Esophagus (tissue), 2 donors: ENCODE results near the gene ARMC9. TPM values are rescaled to one million over a fixed set of nuclear protein-coding genes. Genes with fewer than 3 reads are reported as not detected.

ENCODE experiments used
- H3K27ac ChIP-seq, 2 donors: one replicate each; pipeline ENCODE4 v1.5.1; 2013; ENCODE audit warnings: low read depth in 2 of 2, mild to moderate bottlenecking in 2 of 2, inconsistent platforms in 1 of 2, low read length in 1 of 2, moderate library complexity in 1 of 2
- H3K27me3 ChIP-seq, 2 donors: one replicate each; pipeline ENCODE4 v1.6.1; 2013; ENCODE audit warnings: low read length in 2 of 2, control low read depth in 1 of 2, mild to moderate bottlenecking in 1 of 2; ENCODE audit not compliant: insufficient read depth in 2 of 2, control insufficient read depth in 1 of 2
- H3K36me3 ChIP-seq, 2 donors: one replicate each; pipeline ENCODE4 v1.6.1; 2013; ENCODE audit warnings: low read length in 1 of 2; ENCODE audit not compliant: control insufficient read depth in 2 of 2, insufficient read depth in 2 of 2
- H3K4me1 ChIP-seq, 2 donors: one replicate each; pipeline ENCODE4 v1.6.1; 2013; ENCODE audit warnings: low read length in 1 of 2; ENCODE audit not compliant: control insufficient read depth in 2 of 2, insufficient read depth in 2 of 2
- H3K4me3 ChIP-seq, 2 donors: one replicate each; pipeline ENCODE4 v1.5.1; 2013; ENCODE audit warnings: low read length in 2 of 2, mild to moderate bottlenecking in 2 of 2, low read depth in 1 of 2, moderate library complexity in 1 of 2
- H3K9me3 ChIP-seq, 2 donors: one replicate each; pipeline ENCODE4 v1.6.1; 2013; ENCODE audit warnings: mild to moderate bottlenecking in 2 of 2, low read depth in 1 of 2, low read length in 1 of 2, moderate library complexity in 1 of 2; ENCODE audit not compliant: control insufficient read depth in 2 of 2, insufficient read depth in 1 of 2
- WGBS, 2 donors: extraction: QIAGEN DNeasy Blood & Tissue Kit; methylation state at CpG; one replicate each; pipeline ENCODE4 v1.1.7; 2013; 5-methylcytosine and 5-hydroxymethylcytosine counted together
- polyA plus RNA-seq, 2 donors: library from polyadenylated mRNA; stranded (reverse); fragments of 200-250 nt; gene quantifications; one replicate each; pipeline ENCODE4 v1.2.3, GENCODE V29; 2013
- donor health status: healthy with polysubstance abuse.
- donor health status: Bipolar disorder and iron deficiency.

The ARMC9 gene
- polyA plus RNA-seq, 2 donors, result 2.9 to 3.6 TPM

DNA sequence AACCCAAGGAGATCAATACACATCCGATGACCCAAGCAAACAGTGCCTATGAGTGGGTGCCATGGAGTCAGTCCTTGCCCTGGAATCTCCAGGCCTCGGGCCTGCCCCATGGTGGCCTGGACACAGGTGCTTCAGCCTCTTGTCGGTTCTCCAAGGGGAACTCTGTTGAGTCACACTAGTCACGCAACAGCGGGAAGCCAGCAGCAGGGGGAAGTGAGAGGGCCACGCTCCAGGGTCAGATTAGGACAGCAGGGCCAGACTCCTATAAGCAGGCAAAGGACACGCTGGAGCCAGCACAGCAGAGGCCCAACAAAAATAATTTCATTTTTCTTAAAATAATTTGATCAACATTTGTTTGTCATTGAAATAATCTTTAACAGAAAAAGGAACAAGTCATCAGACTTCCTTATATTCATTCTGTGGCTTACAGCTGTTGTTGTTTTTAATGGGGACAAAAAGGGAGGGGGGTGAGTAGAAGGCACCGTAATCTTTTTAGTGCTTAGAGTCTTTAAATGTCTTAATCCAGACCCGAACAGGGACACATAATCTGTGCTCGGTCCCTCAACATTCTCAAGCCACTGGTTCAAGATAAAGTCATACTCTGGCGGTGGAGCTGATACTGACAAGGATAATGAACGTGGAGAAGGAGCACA, 16.4 kb upstream of the ARMC9 start:
- 64 to 71% methylated on average over 12 of the region's 12 CpGs for WGBS, 2 donors
- no peaks in the 10 kb centered on the region for H3K4me1 ChIP-seq

DNA sequence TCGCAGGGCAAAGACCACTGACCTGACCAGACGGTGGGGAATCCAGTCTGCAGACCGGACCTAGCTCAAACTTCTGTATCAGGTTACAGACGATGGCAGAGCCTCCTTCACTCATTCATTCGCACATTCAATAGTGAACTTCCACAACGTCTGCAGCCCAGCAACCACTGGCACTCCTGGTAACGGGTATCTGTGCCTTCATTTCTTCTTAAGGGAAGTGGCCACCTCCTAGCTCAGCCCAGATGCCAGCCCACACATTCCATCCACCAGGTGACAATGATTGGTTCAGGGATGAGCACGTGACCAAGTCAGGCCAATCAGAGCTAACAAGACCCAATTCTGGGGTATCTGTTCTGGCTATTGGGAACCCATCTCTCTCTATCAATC, 15.9 kb upstream of the ARMC9 start:
- 79 to 85% methylated on average over 8 of the region's 8 CpGs for WGBS, 2 donors
- Histone ChIP-seq H3K27me3 (no peaks in the 10 kb centered on the region), H3K4me3 (no peak overlapping the region), H3K9me3 (no peaks in the 10 kb centered on the region), H3K27ac (no peak overlapping the region), H3K4me1 (no peaks in the 10 kb centered on the region), H3K36me3 (no peaks in the 10 kb centered on the region)

More for the DNA sequence above, 16.4 kb upstream of the ARMC9 start:
- Histone ChIP-seq H3K27me3 (no peaks in the 10 kb centered on the region), H3K4me3 (no peak overlapping the region), H3K9me3 (no peaks in the 10 kb centered on the region), H3K36me3 (no peaks in the 10 kb centered on the region), H3K27ac (no peak overlapping the region)

DNA sequence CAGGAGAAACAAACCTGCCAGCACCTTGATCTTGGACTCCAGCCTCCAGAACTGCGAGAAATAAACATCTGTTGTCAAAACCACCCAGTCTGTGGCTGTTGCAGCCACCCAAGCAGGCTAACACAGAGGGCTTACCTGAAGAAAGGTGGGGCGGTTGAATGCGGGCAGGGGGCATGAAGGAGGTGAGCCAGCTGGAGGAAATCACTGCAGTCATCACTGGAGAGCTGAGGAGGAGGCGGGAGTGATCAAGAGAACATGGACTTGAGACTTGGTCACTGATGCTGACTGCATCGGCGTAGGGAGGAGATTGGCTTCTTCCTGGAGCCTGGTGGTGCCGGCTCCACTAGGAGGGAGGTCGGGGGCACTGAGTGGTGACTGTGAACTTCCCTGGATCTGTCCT, 14.6 kb upstream of the ARMC9 start:
- Histone ChIP-seq H3K4me3 (no peak overlapping the region), H3K27me3 (no peaks in the 10 kb centered on the region), H3K9me3 (no peaks in the 10 kb centered on the region), H3K36me3 (no peaks in the 10 kb centered on the region), H3K4me1 (no peaks in the 10 kb centered on the region), H3K27ac (no peak overlapping the region)
- 83 to 94% methylated on average over 8 of the region's 8 CpGs for WGBS, 2 donors

DNA sequence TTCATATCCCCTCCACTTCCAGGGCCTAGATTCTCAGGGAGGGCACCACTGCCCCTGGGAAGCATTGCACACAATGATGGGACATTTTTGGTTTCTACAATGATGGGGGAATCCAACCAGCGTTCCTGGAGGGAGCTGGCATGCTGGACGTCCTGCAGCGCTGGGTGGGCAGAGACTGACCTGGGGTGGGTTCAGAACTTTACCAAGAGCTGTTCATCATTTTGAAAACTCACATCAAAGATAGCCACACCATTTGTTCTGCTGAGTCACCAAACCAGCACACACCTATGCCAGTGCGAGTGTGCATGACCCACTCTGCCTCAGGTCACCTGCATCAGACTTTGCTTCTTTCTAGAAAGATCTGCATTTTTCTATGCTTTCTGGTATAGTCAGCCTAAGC, 14.1 kb upstream of the ARMC9 start:
- Histone ChIP-seq H3K4me1 (no peaks in the 10 kb centered on the region), H3K4me3 (no peak overlapping the region), H3K27ac (no peak overlapping the region), H3K36me3 (no peaks in the 10 kb centered on the region), H3K27me3 (no peaks in the 10 kb centered on the region), H3K9me3 (no peaks in the 10 kb centered on the region)
- WGBS, 2 donors, result 91 to 94% methylated on average over 4 of the region's 4 CpGs

DNA sequence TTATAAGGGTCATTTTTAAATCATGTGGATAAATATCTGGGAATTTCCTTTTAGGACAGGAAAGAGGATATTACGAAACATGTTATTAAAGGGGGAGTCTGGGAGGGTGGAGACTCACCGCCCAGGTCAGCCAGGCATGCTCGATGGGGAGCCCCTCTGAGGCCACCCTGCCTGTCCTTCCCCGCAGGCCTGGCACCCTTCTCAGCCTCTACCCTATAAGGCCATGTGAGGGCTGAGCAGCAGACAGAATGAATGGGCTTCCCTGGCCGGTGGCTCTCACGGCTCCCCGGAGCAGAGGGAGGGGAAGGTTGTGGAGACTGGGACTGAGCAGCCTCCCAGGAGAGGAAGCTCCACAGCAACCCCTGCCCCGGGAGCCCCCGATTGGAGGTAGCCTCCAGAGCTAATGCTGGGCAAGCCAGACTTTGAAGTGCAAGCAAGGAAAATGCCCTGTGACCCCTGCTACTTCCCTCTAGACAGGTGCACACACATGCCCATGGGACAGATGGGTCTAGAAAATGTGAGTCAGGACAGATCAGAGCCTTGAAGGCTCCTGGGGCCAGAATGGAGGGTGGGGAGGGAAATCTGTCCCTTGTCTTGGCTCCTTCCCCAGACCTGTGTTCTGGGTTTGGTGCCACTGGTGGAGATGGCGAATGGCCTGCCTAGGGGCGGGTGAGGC, 13.2 kb upstream of the ARMC9 start:
- Histone ChIP-seq H3K9me3 (no peaks in the 10 kb centered on the region), H3K27ac (no peak overlapping the region), H3K4me3 (no peak overlapping the region), H3K4me1 (no peaks in the 10 kb centered on the region), H3K27me3 (no peaks in the 10 kb centered on the region), H3K36me3 (no peaks in the 10 kb centered on the region)
- 71 to 76% methylated on average over 11 of the region's 11 CpGs for WGBS, 2 donors

DNA sequence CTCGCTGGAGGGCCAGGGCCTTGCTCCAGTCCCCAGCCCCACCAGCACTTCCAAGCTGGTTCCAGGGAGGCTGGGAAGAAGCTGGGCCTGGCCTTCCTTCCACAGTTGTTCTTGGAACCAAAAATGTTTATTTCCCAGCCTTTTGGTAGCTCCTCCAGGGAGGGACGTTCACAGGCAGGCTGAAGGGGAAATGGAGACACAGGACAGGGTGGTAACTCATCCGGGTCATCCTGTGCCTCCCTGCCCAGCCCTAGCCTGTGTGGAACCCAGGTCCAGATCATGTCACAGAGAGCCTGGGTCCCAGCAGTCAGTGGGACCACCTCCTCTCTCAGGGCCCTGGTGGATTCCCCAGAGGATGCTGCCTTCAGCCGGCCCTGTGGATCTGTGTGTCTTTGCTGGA, 12.5 kb upstream of the ARMC9 start:
- Histone ChIP-seq H3K9me3 (no peaks in the 10 kb centered on the region), H3K4me3 (no peak overlapping the region), H3K36me3 (no peaks in the 10 kb centered on the region), H3K4me1 (peaks cover 0 to 4% of the 10 kb centered on the region in 2 donors), H3K27me3 (no peaks in the 10 kb centered on the region), H3K27ac (no peak overlapping the region)
- 59 to 66% methylated on average over 4 of the region's 4 CpGs for WGBS, 2 donors

DNA sequence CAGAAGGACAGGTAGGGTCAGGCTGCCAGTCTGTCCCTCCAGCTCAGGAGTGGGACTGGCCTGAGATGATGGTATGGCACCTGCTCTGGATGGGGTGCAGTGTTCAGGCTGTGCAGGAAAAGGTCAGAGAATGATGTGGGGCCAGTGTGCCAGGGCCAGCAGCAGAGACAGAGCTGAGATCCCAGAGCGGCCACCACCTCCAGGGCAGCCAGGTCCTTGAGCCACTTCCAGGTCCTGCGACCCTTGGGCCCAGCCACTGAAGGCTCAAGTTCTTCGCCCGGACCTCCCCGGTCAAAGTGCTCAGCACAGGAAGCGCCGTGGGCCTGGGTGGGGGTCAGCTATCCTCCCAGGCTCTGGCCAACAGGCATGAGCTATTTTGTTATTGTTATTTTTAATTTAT, 12.1 kb upstream of the ARMC9 start:
- Histone ChIP-seq H3K4me1 (peaks cover 0 to 4% of the 10 kb centered on the region in 2 donors), H3K36me3 (no peaks in the 10 kb centered on the region), H3K27me3 (no peaks in the 10 kb centered on the region), H3K4me3 (no peak overlapping the region), H3K9me3 (no peaks in the 10 kb centered on the region), H3K27ac (no peak overlapping the region)
- 87 to 90% methylated on average over 7 of the region's 7 CpGs for WGBS, 2 donors

DNA sequence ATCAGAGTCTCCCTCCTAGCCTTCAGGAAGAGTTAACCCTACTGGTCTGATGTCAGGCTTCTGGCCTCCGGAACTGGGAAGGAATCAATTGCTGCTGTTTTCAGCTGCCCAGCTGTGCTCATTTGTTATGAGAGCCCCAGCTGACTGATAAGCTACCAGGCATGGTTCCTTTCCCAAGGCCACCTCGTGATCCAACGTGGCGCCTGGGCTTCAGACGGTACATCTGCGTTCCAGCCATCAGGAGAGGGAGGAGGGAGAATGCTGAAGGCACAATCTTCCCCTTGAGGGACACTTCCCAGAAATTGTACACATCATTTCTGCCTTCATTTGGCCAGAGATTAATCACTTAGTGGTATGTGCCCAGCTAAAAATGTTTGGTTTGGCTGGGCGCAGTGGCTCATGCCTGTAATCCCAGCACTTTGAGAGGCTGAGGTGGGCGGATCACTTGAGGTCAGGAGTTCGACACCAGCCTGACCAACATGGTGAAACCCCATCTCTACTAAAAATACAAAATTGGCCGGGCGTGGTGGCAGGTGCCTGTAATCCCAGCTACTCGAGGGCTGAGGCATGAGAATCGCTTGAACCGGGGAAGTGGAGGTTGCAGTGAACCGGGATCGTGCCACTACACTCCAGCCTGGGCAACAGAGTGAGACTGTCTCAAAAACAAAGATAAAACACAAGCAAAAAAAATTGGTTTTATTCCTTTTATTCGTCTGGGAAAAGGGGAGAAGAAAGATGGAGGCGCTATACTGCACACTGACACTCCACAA, 10.5 kb upstream of the ARMC9 start:
- no peak overlapping the region for H3K4me3 ChIP-seq
- no peaks in the 10 kb centered on the region for H3K36me3 ChIP-seq
- H3K27ac ChIP-seq, result no peak overlapping the region
- no peaks in the 10 kb centered on the region for H3K27me3 ChIP-seq
- no peaks in the 10 kb centered on the region for H3K9me3 ChIP-seq
- H3K4me1 ChIP-seq, result peaks cover 0 to 4% of the 10 kb centered on the region in 2 donors
- WGBS, 2 donors, result 58 to 61% methylated on average over 18 of the region's 18 CpGs

DNA sequence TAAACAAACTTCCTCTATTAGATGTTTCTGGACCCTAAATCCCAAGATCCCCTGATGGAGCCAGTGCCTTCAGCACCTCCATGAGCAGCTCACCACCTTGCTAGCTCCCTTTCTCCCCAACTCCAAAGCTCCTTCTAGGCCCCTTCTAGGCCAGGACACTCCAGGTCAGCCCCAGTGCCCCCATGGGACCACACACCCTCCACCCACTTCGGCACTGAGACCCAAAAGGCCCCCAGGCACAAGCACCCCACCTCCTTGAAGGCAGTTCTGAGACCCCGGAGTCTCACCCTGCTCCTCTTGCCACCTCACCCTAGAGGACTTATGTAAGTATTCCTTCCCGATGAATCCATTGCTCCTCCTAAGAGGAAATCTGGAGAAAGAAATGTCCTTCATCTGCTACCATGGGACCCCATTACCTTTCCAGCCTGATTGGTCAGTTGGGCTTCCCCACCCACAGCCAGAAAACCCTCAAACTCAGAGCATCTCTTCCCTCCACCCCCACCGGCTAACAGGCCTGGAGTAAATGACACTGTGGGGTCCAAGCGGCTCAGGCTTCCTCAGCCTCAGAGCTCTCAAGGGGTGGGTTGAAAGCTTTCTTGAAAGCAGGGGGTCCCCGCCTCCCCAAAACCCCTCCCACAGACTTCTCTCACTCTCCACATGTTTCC, 9.8 kb upstream of the ARMC9 start:
- Histone ChIP-seq H3K36me3 (no peaks in the 10 kb centered on the region), H3K27ac (no peak overlapping the region), H3K4me3 (no peak overlapping the region), H3K27me3 (no peaks in the 10 kb centered on the region), H3K4me1 (peaks cover 0 to 4% of the 10 kb centered on the region in 2 donors), H3K9me3 (no peaks in the 10 kb centered on the region)
- 88 to 90% methylated on average over 6 of the region's 6 CpGs for WGBS, 2 donors
